HG03378 (cell line): ENCODE measurements around the gene IP6K1.
"Not testable (repeated sequence)": the region's sequence is repeated elsewhere in the genome, so short reads cannot be mapped to it uniquely, and the experiment has no call there.

Experiments used
- ATAC-seq: cut with Tn5 transposase; IDR thresholded peaks from one replicate; pipeline ENCODE4 v1.9.1; 2021; ENCODE audit warnings: mild to moderate bottlenecking, moderate library complexity; ENCODE audit not compliant: unreplicated experiment

The IP6K1 gene

GRCh38 chr3:49690856-49691255, 95.5 kb downstream of the IP6K1 start:
- not testable (repeated sequence) for ATAC-seq

- ATAC-seq, result not testable (repeated sequence)
Measured at GRCh38 chr3:49689908-49690624, 96.3 kb downstream of the IP6K1 start.

GRCh38 chr3:49689046-49689907, 97.1 kb downstream of the IP6K1 start, which contains the start of the genes MST1 and RNF123:
Gene MST1 (minus strand): TSS chr3:49689474. CDS start chr3:49688691, 783 bp downstream.
Gene RNF123 (plus strand): TSS chr3:49689557. CDS start chr3:49691166, 1,609 bp downstream.
- ATAC-seq, result peak; percentile 36

DNA sequence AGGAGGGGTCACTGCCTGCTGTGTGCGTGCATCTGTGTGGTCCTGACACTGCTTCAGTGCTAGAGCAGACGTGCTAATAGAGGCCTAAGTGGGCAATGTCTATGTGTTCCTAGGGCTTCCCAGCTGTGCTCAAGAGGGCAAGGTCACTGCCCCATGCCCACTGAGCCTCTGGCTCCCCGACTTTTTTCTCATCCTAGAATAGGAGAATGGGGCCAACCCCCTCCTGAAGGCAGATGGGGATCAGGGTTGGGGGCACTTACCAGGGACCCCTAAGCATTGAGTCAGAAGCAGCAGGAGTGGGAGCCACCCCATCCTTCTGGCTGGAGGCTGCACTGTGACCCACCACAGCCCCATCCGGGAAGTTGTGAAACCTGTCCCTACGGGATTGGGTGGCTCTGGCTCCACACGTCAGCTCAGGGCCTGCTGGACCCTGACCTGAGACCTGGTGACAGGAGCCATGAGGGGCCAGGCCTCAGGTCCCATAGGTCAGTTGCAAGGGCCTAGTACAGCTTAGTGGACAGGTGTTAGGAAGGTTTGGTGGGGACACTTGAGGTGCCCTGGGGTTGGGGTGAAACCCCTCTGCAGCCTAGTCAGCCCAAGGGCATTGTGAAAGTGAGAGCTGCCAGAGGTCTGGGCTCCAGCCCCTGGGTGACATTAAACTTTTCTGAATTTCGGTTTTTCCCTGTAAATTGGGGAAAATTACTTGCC, 97.8 kb downstream of the IP6K1 start:
- not testable (repeated sequence) for ATAC-seq

DNA sequence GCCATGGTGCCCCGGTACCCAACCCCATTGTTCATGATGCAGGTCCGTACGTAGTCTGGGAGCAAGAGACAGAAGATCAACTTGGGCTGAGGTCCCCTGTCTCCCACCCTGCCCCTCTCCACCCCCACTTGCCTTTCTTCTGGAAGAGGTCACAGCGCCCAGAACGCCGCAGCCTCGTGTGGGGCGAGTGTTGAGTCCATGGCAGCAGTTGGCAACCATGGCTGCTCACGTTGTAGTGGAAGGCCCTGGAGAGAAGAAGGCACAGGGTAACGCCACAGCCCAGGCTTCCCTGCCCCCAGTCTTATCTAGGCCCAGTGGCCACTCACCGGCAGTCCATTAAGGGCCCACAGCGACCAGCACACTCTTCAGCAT, 98.9 kb downstream of the IP6K1 start:
- ATAC-seq, result not testable (repeated sequence)

GRCh38 chr3:49686769-49687423, 99.4 kb downstream of the IP6K1 start:
- ATAC-seq, result not testable (repeated sequence)

- not testable (repeated sequence) for ATAC-seq
Measured at GRCh38 chr3:49686346-49686745, 100.0 kb downstream of the IP6K1 start.

DNA sequence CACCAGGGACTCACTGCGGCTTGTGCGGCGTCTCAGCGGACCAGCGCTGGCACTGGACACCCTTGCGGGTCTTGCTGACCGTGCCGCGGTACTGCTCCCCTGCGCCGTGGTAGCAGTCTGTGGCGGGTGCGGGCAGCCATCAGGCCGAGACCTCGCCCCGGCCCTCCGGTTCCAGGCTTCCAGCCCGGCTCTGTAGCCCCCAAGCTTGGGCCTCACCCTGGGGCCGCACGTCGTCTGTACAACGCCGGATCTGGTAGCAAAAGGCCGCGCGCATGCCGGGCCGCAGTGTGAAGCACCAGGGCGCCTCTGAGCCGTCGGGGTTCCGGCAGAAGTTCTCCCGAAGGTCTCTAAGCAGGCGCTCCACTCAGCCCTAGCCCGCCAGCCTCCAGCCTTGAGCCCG, 100.5 kb downstream of the IP6K1 start:
- not testable (repeated sequence) for ATAC-seq

DNA sequence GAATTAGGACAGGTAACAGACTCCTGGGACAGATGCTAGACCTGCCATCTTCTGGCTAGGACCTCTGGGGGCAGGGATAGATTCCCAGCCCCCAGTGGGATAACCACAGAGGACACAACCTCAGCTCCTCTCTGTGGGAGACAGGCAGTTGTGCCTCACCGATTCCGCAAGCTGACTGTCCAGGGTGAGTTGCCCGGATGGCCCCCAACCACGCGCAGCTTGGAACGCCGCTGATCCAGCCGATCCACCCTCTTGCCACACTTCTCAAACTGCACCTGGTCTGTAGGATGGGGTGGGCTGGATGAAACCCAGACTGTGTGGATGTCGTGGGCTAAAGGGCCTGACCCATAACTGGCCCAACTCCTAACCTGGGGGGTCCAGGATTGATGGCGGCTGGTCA, 101.2 kb downstream of the IP6K1 start:
- ATAC-seq, result not testable (repeated sequence)

- ATAC-seq, result not testable (repeated sequence)
Measured at GRCh38 chr3:49684453-49684852, 101.9 kb downstream of the IP6K1 start.

- no peak for ATAC-seq
Measured at GRCh38 chr3:49683162-49683561, 103.2 kb downstream of the IP6K1 start.

- no peak for ATAC-seq
Measured at GRCh38 chr3:49681543-49681942, 104.8 kb downstream of the IP6K1 start.

- ATAC-seq, result no peak
Measured at GRCh38 chr3:49681232-49681522, 105.2 kb downstream of the IP6K1 start.

DNA sequence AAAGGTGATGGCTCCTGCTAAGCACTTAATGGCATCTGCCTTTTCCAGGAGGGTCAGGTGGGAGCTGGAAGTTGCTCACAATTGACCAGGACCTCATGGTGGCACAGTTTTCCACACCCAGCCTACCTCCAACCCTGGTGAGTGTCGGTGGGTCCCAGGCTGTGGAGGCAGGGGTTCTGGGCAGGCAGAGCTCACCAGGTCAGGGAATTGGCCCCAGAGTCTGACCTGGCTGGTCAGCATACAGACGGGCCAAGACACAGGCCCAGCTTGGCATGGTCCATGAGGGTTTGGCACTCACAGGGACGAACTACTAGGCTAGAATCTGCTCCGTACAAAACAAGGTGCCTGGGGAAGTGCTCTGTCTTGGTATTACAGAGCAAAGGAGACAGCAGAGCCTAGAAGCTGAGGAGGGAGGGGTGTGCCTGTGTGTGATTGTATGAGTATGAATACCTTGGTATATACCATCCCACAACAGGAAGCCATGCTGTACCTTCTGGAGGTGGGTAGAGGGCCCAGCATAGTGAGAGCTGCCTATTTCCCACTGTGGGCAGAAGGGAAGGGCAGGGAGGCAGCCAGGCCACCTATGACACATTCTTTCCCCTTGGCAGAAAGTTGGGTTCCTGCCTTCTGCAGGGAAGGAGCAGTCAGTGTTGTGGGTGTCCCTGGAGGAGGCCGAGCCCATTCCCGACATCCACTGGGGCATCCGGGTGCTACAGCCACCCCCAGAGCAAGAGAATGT, 105.7 kb downstream of the IP6K1 start:
- no peak for ATAC-seq

- no peak for ATAC-seq
Measured at GRCh38 chr3:49675912-49676311, 110.4 kb downstream of the IP6K1 start.

DNA sequence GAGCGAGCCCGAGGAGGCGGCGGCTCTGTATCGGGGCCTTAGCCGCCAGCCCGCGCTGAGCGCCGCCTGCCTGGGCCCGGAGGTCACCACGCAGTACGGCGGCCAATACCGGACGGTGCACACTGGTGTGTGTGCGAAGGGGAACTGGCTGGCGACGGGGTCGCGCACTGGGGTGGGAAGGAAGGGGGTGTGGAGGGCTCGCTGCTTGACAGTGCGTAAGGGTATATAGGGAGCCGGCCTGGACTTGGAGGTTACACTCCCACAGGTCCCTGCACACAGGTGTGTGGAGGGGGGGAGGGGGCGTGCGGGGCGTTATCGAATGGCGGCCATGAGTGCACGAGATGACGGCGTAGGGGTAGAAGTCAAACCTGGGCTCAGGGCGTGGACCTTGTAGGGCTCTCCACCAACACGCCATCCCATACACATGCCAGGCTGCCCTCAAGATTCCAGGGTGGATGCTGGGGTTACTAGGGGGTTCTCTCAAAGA, 111.8 kb downstream of the IP6K1 start:
- peak; percentile 29 for ATAC-seq
